Measurements from ENCODE around the gene SH3RF3.
A peak's percentile ranks its signal among the peaks of the same experiment; 100 is the strongest.

The SH3RF3 gene

GRCh38 chr2:109185338-109185737, 56.3 kb downstream of the SH3RF3 start:
- no peak for DNase-seq

GRCh38 chr2:109185821-109186570, 57.0 kb downstream of the SH3RF3 start:
- DNase-seq = peak; percentile 11

GRCh38 chr2:109186656-109187250, 57.7 kb downstream of the SH3RF3 start:
- DNase-seq = no peak

GRCh38 chr2:109187711-109188495, 58.9 kb downstream of the SH3RF3 start:
- DNase-seq = no peak

- DNase-seq = no peak
Measured at GRCh38 chr2:109188496-109188890, 59.5 kb downstream of the SH3RF3 start.

GRCh38 chr2:109188898-109189297, 59.9 kb downstream of the SH3RF3 start:
- no peak for DNase-seq

GRCh38 chr2:109189751-109190150, 60.7 kb downstream of the SH3RF3 start:
- DNase-seq = no peak

- no peak for DNase-seq
Measured at GRCh38 chr2:109193807-109194619, 65.0 kb downstream of the SH3RF3 start.

GRCh38 chr2:109194620-109194937, 65.6 kb downstream of the SH3RF3 start:
- DNase-seq = no peak

GRCh38 chr2:109195193-109196045, 66.4 kb downstream of the SH3RF3 start:
- DNase-seq = no peak

GRCh38 chr2:109196081-109196875, 67.3 kb downstream of the SH3RF3 start:
- no peak for DNase-seq

- no peak for DNase-seq
Measured at GRCh38 chr2:109197491-109198418, 68.8 kb downstream of the SH3RF3 start.

- DNase-seq = no peak
Measured at GRCh38 chr2:109199790-109200189, 70.8 kb downstream of the SH3RF3 start.

- DNase-seq = no peak
Measured at GRCh38 chr2:109200616-109201464, 71.8 kb downstream of the SH3RF3 start.

- no peak for DNase-seq
Measured at GRCh38 chr2:109201465-109202327, 72.7 kb downstream of the SH3RF3 start.

- DNase-seq = no peak
Measured at GRCh38 chr2:109202486-109202885, 73.5 kb downstream of the SH3RF3 start.

- DNase-seq = no peak
Measured at GRCh38 chr2:109203246-109204011, 74.4 kb downstream of the SH3RF3 start.

All from amniotic stem cell (primary cell).